ENCODE results near the gene VEZT. TPM values are rescaled to one million over a fixed set of nuclear protein-coding genes. Genes with fewer than 3 reads are reported as not detected.

The VEZT gene
- total RNA-seq, 1 donor from 2014 or later: 79.1 TPM

GRCh38 chr12:95185072-95185471 is 32.5 kb upstream of the VEZT start:
- Mint-ChIP-seq H3K4me3 (no peak overlapping the region), H3K27ac (ENCODE audit: unreplicated experiment) (no peak overlapping the region), H3K9me3 (no peaks in the 10 kb centered on the region), H3K36me3 (ENCODE audit: low read depth) (peaks cover 4% of the 10 kb centered on the region), H3K4me1 (peaks cover 8% of the 10 kb centered on the region), H3K27me3 (ENCODE audit: low read depth) (no peaks in the 10 kb centered on the region)
- no peak for TF ChIP-seq CTCF (conservative IDR thresholded peaks at IDR 0.05)
- DNase-seq (ENCODE audit: low read depth, low spot score): no peak

- H3K27me3 Mint-ChIP-seq (ENCODE audit: low read depth): no peaks in the 10 kb centered on the region
- H3K27ac Mint-ChIP-seq (ENCODE audit: unreplicated experiment): no peak overlapping the region
- TF ChIP-seq CTCF (conservative IDR thresholded peaks at IDR 0.05): no peak
- H3K4me1 Mint-ChIP-seq: peaks cover 8% of the 10 kb centered on the region
- H3K36me3 Mint-ChIP-seq (ENCODE audit: low read depth): peaks cover 4% of the 10 kb centered on the region
- no peak overlapping the region for H3K4me3 Mint-ChIP-seq
- no peaks in the 10 kb centered on the region for H3K9me3 Mint-ChIP-seq
- no peak for DNase-seq (ENCODE audit: low read depth, low spot score)
Measured at GRCh38 chr12:95185854-95186253, 31.8 kb upstream of the VEZT start.

GRCh38 chr12:95187865-95188415 is 29.7 kb upstream of the VEZT start:
- Mint-ChIP-seq H3K27ac (ENCODE audit: unreplicated experiment) (no peak overlapping the region), H3K9me3 (no peaks in the 10 kb centered on the region), H3K36me3 (ENCODE audit: low read depth) (peaks cover 4% of the 10 kb centered on the region), H3K27me3 (ENCODE audit: low read depth) (no peaks in the 10 kb centered on the region), H3K4me1 (peaks cover 8% of the 10 kb centered on the region), H3K4me3 (no peak overlapping the region)
- TF ChIP-seq CTCF (conservative IDR thresholded peaks at IDR 0.05): no peak
- no peak for DNase-seq (ENCODE audit: low read depth, low spot score)

GRCh38 chr12:95191060-95191696 is 26.4 kb upstream of the VEZT start:
- Mint-ChIP-seq H3K9me3 (no peaks in the 10 kb centered on the region), H3K36me3 (ENCODE audit: low read depth) (no peaks in the 10 kb centered on the region), H3K27me3 (ENCODE audit: low read depth) (no peaks in the 10 kb centered on the region), H3K4me3 (no peak overlapping the region), H3K27ac (ENCODE audit: unreplicated experiment) (no peak overlapping the region), H3K4me1 (peaks cover 8% of the 10 kb centered on the region)
- DNase-seq (ENCODE audit: low read depth, low spot score): no peak
- no peak for TF ChIP-seq CTCF (conservative IDR thresholded peaks at IDR 0.05)

GRCh38 chr12:95192271-95192670 is 25.3 kb upstream of the VEZT start:
- H3K9me3 Mint-ChIP-seq: no peaks in the 10 kb centered on the region
- no peak for DNase-seq (ENCODE audit: low read depth, low spot score)
- H3K4me1 Mint-ChIP-seq: peaks cover 8% of the 10 kb centered on the region
- H3K27me3 Mint-ChIP-seq (ENCODE audit: low read depth): no peaks in the 10 kb centered on the region
- TF ChIP-seq CTCF (conservative IDR thresholded peaks at IDR 0.05): no peak
- no peak overlapping the region for H3K27ac Mint-ChIP-seq (ENCODE audit: unreplicated experiment)
- no peaks in the 10 kb centered on the region for H3K36me3 Mint-ChIP-seq (ENCODE audit: low read depth)
- no peak overlapping the region for H3K4me3 Mint-ChIP-seq

All from neural crest cell (in vitro differentiated cells).